HS-5 (cell line): ENCODE measurements around the gene DOCK9.

Experiments
- DNase-seq: peaks from one replicate; pipeline ENCODE4 v3.0.0-alpha.2; 2012; ENCODE audit warnings: low read depth

DOCK9 gene, protein sequence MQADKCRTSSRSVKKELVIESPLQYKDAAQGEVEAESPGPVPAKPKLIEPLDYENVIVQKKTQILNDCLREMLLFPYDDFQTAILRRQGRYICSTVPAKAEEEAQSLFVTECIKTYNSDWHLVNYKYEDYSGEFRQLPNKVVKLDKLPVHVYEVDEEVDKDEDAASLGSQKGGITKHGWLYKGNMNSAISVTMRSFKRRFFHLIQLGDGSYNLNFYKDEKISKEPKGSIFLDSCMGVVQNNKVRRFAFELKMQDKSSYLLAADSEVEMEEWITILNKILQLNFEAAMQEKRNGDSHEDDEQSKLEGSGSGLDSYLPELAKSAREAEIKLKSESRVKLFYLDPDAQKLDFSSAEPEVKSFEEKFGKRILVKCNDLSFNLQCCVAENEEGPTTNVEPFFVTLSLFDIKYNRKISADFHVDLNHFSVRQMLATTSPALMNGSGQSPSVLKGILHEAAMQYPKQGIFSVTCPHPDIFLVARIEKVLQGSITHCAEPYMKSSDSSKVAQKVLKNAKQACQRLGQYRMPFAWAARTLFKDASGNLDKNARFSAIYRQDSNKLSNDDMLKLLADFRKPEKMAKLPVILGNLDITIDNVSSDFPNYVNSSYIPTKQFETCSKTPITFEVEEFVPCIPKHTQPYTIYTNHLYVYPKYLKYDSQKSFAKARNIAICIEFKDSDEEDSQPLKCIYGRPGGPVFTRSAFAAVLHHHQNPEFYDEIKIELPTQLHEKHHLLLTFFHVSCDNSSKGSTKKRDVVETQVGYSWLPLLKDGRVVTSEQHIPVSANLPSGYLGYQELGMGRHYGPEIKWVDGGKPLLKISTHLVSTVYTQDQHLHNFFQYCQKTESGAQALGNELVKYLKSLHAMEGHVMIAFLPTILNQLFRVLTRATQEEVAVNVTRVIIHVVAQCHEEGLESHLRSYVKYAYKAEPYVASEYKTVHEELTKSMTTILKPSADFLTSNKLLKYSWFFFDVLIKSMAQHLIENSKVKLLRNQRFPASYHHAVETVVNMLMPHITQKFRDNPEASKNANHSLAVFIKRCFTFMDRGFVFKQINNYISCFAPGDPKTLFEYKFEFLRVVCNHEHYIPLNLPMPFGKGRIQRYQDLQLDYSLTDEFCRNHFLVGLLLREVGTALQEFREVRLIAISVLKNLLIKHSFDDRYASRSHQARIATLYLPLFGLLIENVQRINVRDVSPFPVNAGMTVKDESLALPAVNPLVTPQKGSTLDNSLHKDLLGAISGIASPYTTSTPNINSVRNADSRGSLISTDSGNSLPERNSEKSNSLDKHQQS (N-terminal part only)

DNA sequence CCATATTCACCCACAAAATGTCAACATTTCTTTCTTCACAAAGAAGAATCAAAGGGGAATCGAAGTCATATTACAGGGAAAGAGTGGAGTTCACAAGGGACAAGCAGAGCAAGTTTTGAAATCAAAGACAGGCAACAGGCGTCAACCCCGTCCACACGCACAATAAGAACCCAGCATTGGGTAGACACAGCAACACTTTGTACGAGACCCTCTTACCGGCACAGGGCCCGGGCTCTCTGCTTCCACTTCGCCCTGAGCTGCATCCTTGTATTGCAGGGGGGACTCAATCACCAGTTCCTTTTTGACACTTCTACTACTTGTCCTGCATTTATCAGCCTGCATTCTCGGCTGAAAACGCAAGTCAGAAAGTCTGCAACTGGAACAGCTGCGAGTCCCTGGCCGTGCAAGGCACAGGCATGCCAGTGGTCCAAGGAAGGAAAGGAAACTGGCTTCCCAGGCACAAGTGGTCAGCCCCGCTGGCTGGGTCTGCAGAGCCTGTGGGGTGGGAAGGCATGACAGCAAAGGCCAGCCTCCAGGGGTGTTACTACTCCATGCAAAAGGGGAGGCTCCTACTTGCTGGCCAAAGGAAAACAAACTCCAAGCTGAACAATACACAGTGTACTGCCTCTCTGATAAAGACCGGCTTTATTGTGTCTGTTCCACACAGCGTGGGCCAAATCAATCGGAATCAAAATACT, at the start of gene DOCK9:
DOCK9 (minus strand) TSS at position 497 of the 698 bp plus-strand sequence; CDS start at position 342, 155 bp downstream.
- no peak for DNase-seq

DNA sequence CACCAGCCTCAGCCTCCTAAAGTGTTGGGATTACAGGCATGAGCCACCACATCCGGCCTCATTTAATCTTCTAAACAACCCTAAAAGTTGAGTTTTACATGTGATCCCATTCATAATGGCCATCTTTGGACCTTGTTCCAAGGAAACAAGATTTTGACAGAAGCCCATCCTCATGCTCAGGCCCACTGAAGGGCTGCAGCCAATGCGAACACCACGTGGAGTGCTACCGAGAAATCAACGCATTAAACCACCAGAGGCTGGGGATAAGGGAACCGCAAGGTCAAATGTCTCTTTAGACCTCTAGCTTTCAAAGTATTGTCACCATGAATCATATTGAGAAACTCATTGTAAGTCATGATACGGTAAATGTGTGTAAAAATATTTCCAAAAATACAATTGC, 49.4 kb upstream of the DOCK9 start:
- no peak for DNase-seq

DNA sequence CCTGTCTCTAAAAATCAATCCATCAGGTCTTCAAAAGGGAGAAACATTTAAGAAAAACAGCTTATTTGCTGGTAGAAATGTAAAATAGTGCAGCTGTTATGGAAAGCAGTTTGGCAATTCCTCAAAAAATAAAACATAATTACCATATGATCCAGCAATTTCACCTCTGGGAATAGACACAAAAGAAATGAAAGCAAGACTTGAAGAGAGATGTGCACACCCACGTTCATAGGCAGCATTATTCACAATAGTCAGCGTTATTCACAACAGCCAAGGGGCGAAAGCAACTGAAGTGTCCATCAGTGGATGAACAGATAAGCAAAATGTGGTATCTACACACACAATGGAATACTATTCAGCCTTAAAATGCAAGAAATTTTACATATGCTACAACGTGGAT, 45.1 kb upstream of the DOCK9 start:
- no peak for DNase-seq

DNA sequence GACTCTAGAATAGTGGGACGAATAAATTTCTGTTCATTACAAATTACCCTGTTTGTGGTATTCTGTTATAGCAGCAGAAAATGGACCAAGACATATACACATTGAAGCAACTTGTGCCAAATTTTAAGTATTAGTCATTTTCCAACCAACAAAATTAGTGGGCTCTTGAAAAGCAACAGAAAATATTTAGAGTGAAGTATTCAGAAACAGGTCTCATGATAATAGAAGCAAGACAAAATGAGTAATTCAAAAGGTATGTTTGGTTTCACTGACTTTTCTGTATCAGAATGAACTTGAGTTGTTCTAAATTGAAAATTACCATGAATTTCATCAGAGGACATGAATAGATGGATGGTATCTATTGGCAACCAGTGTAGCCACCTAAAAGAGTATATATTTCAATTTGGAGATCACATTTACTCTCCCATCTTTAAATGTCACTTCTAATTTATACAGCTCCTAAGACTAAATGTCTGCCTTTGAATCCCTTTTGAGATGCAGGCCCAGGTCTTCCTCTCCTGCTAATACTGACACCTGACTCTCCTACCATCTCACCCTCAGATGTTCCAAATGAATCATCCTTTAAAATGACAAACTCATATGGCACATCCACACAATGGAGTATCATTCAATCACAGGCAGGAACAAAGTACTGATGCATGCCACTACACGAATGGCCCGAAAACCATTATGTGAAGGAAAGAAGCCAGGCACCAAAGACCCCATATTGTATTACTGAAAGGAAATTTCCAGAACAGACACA, 40.7 kb upstream of the DOCK9 start:
- DNase-seq = no peak

DNA sequence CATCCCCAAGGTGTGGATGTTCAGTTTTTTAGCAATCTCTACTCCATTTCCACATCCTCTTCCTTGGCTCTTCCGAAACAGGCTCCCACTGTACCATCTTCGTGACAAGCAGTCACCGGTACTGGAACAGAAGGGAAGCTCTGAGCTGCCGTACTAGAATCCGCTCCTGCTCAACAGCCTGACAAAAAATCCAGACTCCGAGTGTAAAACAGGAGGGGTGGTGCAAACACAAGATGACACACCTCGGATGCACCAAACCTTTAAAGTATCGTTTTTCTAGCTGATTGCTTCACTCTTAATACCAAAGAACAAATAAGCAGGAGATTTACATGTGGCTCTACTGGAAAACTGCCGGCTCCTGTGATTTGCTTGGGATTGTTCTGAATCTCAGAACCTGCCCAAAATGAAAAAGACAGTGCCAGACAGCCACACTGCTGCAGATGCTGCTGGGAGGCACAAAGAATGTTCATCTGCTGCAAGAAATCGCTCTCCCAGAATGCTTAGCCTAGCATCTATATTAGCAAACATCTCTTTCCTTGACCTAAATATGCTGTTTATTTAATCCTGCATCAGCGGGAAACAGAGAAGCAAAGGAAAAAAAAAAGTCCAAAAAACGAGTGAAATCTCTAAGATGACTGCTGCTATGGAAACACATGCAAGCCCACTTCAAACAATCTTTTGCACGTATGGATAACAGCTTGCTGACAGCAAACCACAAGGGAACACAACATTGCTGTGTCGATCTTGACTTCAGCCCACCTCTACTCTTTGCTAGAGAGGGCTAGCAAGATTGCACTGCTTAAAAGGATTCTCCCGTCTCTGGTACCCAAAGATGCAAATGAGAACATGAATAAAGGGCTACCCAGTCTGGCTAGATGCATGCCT, 38.0 kb upstream of the DOCK9 start:
- no peak for DNase-seq

DNA sequence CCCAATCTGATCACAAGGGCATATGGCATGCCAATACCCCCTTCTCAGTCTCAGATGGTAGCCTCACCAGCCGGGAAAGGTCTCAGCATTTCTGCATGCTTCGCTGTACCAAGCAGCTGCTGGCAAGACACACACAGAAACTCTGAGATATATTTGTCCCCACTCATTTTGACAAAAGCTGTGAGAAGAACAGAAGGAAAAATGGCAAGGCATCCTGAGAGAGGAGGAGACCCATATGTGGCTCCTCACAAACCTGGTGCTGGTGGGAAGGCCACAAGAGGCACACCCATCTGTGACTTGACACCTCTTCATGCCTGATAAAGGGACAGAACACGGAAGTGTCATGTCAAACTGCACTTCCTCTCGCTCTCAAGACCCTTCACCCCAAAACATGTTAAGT, 36.7 kb upstream of the DOCK9 start:
- no peak for DNase-seq

DNA sequence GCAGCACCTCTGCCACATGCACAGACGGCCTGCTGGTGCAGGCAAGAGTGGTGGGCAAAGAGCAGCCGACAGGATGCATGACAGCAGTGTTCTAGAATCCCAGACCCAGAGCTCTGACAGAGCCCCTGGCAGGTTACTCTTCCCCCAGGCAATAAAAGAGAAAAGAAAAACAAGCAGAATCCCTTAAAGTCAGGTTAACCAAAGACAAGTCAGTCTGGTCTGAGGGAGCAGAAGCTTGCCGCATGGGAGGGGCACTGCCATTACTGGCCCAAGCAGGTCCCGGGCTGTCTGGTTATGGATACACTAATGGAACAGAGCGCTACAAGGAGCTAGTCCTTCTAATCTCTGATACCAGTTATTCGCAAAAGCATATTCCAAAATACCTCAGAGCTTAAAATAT, 36.1 kb upstream of the DOCK9 start:
- no peak for DNase-seq

DNA sequence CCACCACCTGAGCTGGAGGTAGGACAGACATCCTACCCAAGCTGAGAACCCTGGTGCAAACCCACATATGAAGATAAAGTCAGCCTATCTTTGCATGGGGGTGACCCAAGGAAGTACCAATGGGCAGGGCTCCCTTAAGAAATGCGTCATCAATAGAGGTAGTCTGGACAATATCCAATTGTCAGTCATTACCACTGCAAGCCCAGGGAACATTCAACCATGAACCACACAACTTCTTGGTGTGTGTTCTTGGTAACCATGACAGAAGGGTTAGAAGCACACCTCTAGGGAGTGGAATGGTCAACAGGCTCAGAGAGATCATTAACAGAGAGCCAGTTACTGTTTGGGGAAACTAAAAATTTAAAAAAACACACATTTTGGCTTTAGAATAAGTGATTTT, 34.7 kb upstream of the DOCK9 start:
- DNase-seq = no peak

DNA sequence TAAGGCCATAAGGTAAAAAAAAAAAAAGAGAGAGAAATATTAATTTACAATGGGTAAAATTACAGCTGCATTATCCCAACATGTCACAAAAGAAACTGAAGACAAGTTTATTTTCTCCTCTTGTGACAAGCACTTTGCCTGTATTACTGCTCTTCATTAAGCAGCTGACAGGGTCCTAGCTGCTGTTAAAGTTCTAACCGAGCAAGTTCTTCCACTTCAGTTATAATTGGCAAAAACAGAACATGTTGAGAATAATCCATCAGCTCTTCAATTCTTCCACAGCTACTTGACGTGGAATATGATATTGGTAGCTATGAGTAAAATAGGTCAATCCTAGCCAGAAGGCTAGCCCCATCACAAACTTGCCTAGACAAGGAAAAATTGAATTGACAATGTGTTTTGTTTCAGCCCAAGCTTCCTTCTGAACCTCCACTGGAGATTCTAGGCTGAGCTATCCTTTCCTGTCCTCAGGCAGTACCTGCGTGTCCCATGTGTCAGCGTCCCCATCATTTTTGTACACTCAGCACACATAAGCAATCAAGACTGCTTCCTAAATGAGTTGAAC, 32.2 kb upstream of the DOCK9 start:
- DNase-seq = no peak

DNA sequence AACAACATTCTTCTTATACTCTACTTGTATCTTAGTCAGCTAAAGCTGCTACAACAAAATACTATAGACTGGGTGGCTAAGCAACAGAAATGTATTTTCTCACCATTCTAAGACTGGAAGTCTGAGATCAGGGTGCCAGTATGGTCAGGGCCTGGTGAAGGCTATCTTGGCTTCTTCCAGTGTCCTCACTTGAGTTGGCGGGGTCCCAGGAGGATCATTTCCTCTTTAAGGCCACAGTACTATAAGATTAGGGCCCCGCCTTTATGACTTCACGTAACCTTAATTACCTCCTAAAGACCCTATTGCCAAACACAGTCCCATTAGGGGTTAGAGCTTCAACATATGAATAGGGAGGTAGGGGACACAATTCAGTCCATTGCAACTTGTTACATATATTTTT, 30.7 kb upstream of the DOCK9 start:
- DNase-seq = no peak

DNA sequence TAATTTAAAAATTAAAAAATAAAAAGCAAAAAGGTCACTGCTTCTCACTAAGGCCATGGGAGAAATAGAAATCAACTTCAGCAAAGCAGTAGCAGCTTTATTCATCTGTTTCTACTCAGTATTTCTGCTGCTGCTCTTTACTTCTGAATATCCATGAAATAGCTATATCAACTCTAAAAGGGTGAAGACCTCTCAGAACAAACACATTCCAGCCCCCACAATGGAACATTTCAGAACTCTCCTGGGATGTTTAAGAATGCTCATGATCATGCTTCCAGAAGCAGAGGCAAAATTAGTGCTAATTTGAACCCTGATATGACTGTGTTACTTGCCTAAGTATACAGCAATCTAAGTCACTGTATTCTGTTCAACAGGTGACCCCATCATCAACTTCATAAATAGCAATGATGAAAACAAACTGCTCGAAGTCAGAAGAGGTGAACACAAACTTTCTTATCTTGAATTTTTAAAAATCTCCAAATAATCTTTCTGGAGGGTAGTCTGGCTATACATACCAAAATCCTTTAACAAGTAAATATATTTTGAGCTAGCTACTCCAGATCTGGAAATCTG, 29.6 kb upstream of the DOCK9 start:
- DNase-seq = no peak

DNA sequence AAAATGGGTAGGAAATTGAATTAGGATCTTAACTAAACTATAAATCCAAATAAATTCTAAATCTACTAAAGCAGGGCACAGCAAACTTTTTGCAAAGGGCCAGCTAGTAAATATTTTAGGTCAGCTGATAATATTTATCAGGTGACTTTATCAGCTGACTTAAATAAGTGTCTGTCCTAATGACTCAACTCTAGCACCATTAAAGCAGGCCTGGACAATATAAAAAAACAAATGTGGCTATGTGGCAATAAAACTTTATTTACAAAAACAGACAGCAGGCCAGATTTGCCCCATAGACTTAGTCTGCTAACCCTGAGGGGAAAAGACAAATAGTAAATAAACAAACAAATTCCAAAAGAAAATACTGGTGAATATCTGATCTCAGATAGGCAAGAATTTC, 27.7 kb upstream of the DOCK9 start:
- DNase-seq = no peak

DNA sequence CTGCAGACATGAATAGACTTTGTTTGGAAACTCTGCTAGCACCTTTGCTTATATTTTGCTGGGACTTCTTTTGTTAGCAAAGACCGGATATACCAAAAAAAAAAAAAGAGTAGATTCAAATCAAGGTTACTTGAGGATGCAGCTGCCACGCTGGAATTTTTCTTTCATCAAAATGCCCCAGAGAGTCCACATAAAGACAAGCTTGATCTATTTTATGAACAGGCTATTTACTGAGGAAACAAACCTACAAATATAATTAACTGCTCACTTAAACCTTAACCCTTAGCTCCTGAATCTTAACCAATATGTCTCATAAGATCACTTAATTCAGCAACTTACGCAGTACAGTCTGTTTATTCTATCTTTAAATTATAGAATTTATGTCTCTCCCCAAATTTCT, 27.1 kb upstream of the DOCK9 start:
- DNase-seq = no peak

DNA sequence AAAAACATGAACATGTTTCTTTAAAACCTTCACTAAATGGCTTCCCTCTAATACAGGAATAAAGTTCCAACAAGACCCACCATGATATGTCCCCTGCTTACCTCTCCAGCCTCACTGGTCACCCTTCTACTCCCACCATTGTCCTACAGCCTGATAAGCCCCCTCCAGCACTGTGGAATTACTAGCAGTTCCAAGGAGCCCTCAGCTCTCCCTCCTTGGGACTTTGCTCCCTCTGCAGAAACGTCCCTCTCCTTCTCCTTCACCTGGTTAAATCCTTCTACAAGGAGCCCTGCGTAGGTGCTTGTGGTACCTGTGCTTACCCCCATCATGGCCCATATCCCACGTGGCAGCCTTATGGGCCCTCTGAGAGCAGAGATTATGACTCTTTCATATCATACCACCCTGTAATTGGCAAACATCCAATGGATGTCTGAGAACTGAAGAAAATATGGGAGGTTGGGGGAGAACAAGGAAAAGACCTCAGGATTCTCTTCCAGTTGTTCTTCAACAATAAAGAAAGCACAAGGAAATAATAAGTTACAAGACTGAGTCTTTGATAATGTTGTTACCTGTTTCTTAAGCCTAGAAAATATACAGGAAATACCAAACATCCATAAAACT, 26.1 kb upstream of the DOCK9 start:
- no peak for DNase-seq

DNA sequence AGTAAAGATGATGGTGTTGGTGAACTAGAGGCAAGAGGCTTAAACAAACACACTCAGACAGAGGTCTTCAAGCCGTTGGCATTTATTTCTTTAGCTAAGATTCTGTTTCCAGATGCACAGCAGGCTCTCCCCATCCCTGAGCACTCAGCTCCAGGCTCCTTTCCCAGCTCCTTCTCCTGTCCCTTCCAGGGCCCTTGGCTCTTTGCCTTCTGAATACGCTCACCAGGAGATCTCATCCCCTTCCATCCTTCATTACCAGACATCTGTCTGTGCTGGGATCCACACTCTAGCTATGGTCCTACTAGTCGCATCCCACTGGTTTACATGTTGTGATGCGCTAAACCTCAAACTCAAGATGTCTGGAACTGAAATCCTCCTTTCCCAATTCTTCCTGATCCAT, 25.3 kb upstream of the DOCK9 start:
- DNase-seq = no peak

DNA sequence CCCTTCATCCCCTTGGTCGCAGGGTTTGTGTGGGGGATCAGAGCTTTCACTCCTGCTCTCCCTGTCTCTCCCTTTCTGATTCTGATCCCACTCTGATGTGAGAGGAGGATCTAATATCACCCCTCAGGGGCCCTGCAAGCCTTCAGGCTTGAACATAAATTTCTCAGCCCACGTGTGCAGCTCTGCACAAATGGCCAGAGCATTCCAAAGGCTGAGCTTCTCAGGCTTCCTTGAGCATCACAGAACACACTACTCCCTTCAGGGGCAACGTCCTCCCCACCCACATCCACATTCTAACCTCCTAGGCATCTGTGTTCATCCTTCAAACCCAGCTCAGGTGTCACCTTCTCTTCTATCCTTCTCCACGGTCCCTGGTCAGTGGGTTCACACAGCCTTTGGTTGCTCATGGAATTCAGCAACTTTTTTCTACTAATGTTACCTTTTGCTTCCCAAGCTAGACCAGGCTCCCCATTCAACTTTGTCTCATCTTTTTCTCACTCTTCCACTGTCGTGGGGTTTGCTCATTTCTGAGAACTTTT, 24.4 kb upstream of the DOCK9 start:
- no peak for DNase-seq

DNA sequence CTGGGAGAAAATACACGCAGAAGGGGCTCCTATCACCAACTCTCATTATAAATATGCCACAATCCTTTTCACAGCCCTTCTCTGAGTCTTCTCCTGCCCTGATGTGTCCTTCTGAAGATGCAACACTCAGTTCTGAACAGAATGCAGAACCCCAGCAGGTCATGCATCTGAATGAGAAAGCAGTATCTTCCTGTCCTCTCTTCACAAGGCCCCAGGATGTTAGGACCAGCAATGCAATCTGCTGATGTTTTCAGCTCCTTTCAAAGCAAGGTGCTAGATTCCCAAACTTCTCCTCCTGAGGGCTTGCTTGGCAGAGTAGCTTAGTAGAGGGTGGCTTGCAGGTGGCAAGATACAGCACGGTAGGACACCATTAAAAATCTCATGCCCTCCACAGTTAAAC, 22.3 kb upstream of the DOCK9 start:
- DNase-seq = no peak

DNA sequence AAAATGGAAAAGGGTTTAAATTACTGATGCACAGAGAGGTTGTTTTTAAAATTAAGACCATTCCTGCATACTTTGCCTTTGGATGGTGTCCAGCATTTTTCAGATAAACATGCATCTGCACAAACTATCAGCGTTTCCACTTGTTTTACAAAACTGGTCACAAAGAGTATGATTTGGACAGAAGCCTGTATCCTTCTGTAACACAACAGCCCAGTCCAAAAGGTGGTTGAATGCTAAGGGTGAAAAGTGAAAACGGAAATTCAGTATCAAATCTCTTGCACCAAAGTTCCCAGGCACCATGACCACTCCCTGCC, 21.7 kb upstream of the DOCK9 start:
- DNase-seq = no peak
